HEK293 (cell line): ENCODE results near the gene BCL7A.

ENCODE experiments used
- CTCF ChIA-PET: fragments of 350-600 bp; formaldehyde crosslinking; extraction: SDS; loops from one replicate; lab custom pipeline; 2021; ENCODE audit warnings: antibody characterized with exemption; lab: Yijun Ruan, JAX
- POLR2A ChIA-PET: fragments of 300-600 bp; formaldehyde crosslinking; extraction: SDS; loops from one replicate; lab custom pipeline; 2020; ENCODE audit warnings: antibody characterized with exemption, inconsistent platforms; lab: Yijun Ruan, JAX
- H3K27ac ChIP-seq: fragments of 200-500 bp; sonication (Bioruptor generic); 2 replicates; pipeline ENCODE4 v1.5.1; 2014; ENCODE audit warnings: low read depth, low read length, control low read depth, inconsistent platforms; ENCODE audit errors: extremely low read depth
- H3K36me3 ChIP-seq, 2 experiments: fragments of 200-500 bp in 1 of 2; sonication (Bioruptor generic) in 1 of 2; 1 replicate in 1 of 2; 2 replicates in 1 of 2; pipeline ENCODE4 v1.5.1; 2014 to 2017; ENCODE audit warnings: inconsistent platforms in 2 of 2, low read length in 2 of 2; ENCODE audit not compliant: control insufficient read depth in 2 of 2, insufficient read depth in 1 of 2
- H3K4me1 ChIP-seq: fragments of 200-500 bp; sonication (Bioruptor generic); 2 replicates; pipeline ENCODE4 v1.5.1; 2014; ENCODE audit warnings: mild to moderate bottlenecking, low read length, inconsistent platforms; ENCODE audit not compliant: control insufficient read depth, insufficient read depth
- H3K4me3 ChIP-seq: 2 replicates; pipeline ENCODE4 v1.5.1; 2011; ENCODE audit warnings: low read depth, mild to moderate bottlenecking, control low read depth, low read length, moderate library complexity
- H3K9me3 ChIP-seq: fragments of 200-500 bp; sonication (Bioruptor generic); 2 replicates; pipeline ENCODE4 v1.5.1; 2014; ENCODE audit warnings: low read depth, low read length, inconsistent platforms; ENCODE audit not compliant: control insufficient read depth, insufficient read depth
- IKZF3 ChIP-seq: fragments of 450-650 bp; IDR thresholded peaks from 2 replicates; pipeline ENCODE4 v1.5.0; 2018; ENCODE audit warnings: missing biosample characterization, mild to moderate bottlenecking, missing genetic modification characterization, moderate library complexity
- SP7 ChIP-seq: fragments of 450-650 bp; formaldehyde crosslinking; IDR thresholded peaks from 2 replicates; pipeline ENCODE4 v1.5.1; 2016; ENCODE audit warnings: missing biosample characterization, missing genetic modification characterization
- WT1 ChIP-seq: fragments of 450-650 bp; formaldehyde crosslinking; IDR thresholded peaks from 2 replicates; pipeline ENCODE4 v1.5.1; 2016; ENCODE audit warnings: missing biosample characterization, missing genetic modification characterization
- ZBTB1 ChIP-seq: fragments of 450-650 bp; formaldehyde crosslinking; IDR thresholded peaks from 2 replicates; pipeline ENCODE4 v1.5.1; 2016; ENCODE audit warnings: missing biosample characterization, missing genetic modification characterization
- ZBTB48 ChIP-seq: fragments of 450-650 bp; formaldehyde crosslinking; IDR thresholded peaks from 2 replicates; pipeline ENCODE4 v1.5.1; 2016; ENCODE audit warnings: missing biosample characterization, missing genetic modification characterization
- ZFP69B ChIP-seq: fragments of 450-650 bp; formaldehyde crosslinking; IDR thresholded peaks from 2 replicates; pipeline ENCODE4 v1.5.1; 2016; ENCODE audit warnings: missing biosample characterization, missing genetic modification characterization
- ZNF114 ChIP-seq: fragments of 450-650 bp; formaldehyde crosslinking; IDR thresholded peaks from 2 replicates; pipeline ENCODE4 v1.5.0; 2017; ENCODE audit warnings: missing biosample characterization, missing genetic modification characterization
- ZNF121 ChIP-seq: fragments of 450-650 bp; formaldehyde crosslinking; IDR thresholded peaks from 2 replicates; pipeline ENCODE4 v1.5.1; 2016; ENCODE audit warnings: missing biosample characterization, missing genetic modification characterization
- ZNF133 ChIP-seq: fragments of 450-650 bp; formaldehyde crosslinking; IDR thresholded peaks from 2 replicates; pipeline ENCODE4 v1.5.1; 2016; ENCODE audit warnings: missing biosample characterization, missing genetic modification characterization
- ZNF211 ChIP-seq: fragments of 450-650 bp; formaldehyde crosslinking; IDR thresholded peaks from 2 replicates; pipeline ENCODE4 v1.5.1; 2016; ENCODE audit warnings: low read depth, missing biosample characterization, missing genetic modification characterization
- ZNF223 ChIP-seq: fragments of 450-650 bp; formaldehyde crosslinking; IDR thresholded peaks from 2 replicates; pipeline ENCODE4 v1.5.1; 2016; ENCODE audit warnings: missing biosample characterization, missing genetic modification characterization
- ZNF239 ChIP-seq: fragments of 450-650 bp; formaldehyde crosslinking; IDR thresholded peaks from 2 replicates; pipeline ENCODE4 v1.5.1; 2016; ENCODE audit warnings: missing biosample characterization, missing genetic modification characterization
- ZNF302 ChIP-seq: fragments of 450-650 bp; formaldehyde crosslinking; IDR thresholded peaks from 2 replicates; pipeline ENCODE4 v1.5.1; 2016; ENCODE audit warnings: missing biosample characterization, missing genetic modification characterization, low read depth
- ZNF335 ChIP-seq: fragments of 450-650 bp; formaldehyde crosslinking; conservative IDR thresholded peaks from 2 replicates; pipeline ENCODE4 v1.5.1; 2016; ENCODE audit warnings: missing biosample characterization, missing genetic modification characterization
- ZNF391 ChIP-seq: fragments of 450-650 bp; formaldehyde crosslinking; IDR thresholded peaks from 2 replicates; pipeline ENCODE4 v1.5.1; 2016; ENCODE audit warnings: low read depth, missing biosample characterization, missing genetic modification characterization, borderline replicate concordance
- ZNF433 ChIP-seq: fragments of 450-650 bp; formaldehyde crosslinking; IDR thresholded peaks from 2 replicates; pipeline ENCODE4 v1.5.1; 2016; ENCODE audit warnings: missing biosample characterization, missing genetic modification characterization, low read depth
- ZNF529 ChIP-seq: fragments of 450-650 bp; formaldehyde crosslinking; IDR thresholded peaks from 2 replicates; pipeline ENCODE4 v1.5.1; 2017; ENCODE audit warnings: missing genetic modification characterization, missing biosample characterization; ENCODE audit not compliant: insufficient replicate concordance
- ZNF530 ChIP-seq: fragments of 450-650 bp; formaldehyde crosslinking; IDR thresholded peaks from 2 replicates; pipeline ENCODE4 v1.5.1; 2016; ENCODE audit warnings: low read depth, missing biosample characterization, missing genetic modification characterization
- ZNF600 ChIP-seq: fragments of 450-650 bp; formaldehyde crosslinking; IDR thresholded peaks from 2 replicates; pipeline ENCODE4 v1.5.1; 2016; ENCODE audit warnings: missing biosample characterization, missing genetic modification characterization
- ZNF624 ChIP-seq: fragments of 450-650 bp; formaldehyde crosslinking; IDR thresholded peaks from 2 replicates; pipeline ENCODE4 v1.5.1; 2017; ENCODE audit warnings: missing biosample characterization, missing genetic modification characterization
- ZNF654 ChIP-seq: fragments of 450-650 bp; formaldehyde crosslinking; IDR thresholded peaks from 2 replicates; pipeline ENCODE4 v1.5.1; 2016; ENCODE audit warnings: low read depth, missing biosample characterization, missing genetic modification characterization
- ZNF670 ChIP-seq: fragments of 450-650 bp; formaldehyde crosslinking; IDR thresholded peaks from 2 replicates; pipeline ENCODE4 v1.5.1; 2016; ENCODE audit warnings: missing biosample characterization, missing genetic modification characterization, low read depth
- ZNF792 ChIP-seq: fragments of 450-650 bp; formaldehyde crosslinking; IDR thresholded peaks from 2 replicates; pipeline ENCODE4 v1.5.1; 2016; ENCODE audit warnings: missing biosample characterization, missing genetic modification characterization
- ZNF830 ChIP-seq: fragments of 450-650 bp; IDR thresholded peaks from 2 replicates; pipeline ENCODE4 v1.5.0; 2018; ENCODE audit warnings: missing biosample characterization, missing genetic modification characterization, low read depth, mild to moderate bottlenecking, moderate library complexity
- TF ChIP-seq, protein P1 (sequence below): sonication (generic); formaldehyde crosslinking; IDR thresholded peaks from 2 replicates; pipeline ENCODE4 v1.8.1; 2022; ENCODE audit warnings: mild to moderate bottlenecking, moderate library complexity, missing genetic modification reagents
- TF ChIP-seq, protein P2 (sequence below): fragments of 450-650 bp; formaldehyde crosslinking; IDR thresholded peaks from 2 replicates; pipeline ENCODE4 v1.5.1; 2016; ENCODE audit warnings: missing biosample characterization, missing genetic modification characterization

Gene BCL7A

DNA sequence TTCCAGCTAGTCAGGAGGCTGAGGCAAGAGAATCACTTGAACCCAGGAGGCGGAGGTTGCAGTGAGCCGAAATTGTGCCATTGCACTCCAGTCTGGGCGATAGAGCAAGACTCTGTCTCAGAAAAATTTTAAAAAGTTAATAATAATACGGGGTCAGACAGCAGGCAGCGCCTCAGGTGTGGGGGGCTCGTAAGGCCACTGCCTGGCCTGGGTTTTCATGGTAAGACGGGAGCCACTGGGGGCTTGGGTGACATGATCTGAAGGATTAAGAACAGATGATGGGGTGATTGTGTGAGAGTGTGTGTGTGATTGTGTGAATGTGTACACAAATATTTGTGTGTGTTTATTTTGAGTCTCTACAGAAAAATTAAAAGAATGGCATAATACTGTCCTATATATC is 23.6 kb downstream of the BCL7A start:
- Histone ChIP-seq H3K9me3 (no peaks in the 10 kb centered on the region), H3K36me3 (peaks cover 46 to 56% of the 10 kb centered on the region in 2 experiments; a peak in 2 of 3 replicates), H3K4me1 (no peaks in the 10 kb centered on the region), H3K27ac (no peak overlapping the region), H3K4me3 (no peak overlapping the region)
- ChIA-PET POLR2A (no interaction called here), CTCF (no interaction called here)
- TF ChIP-seq ZNF433 (tag by site-specific recombination) (no peak), ZNF624 (no peak), WT1 (no peak), ZNF600 (tag by site-specific recombination) (no peak), ZNF530 (tag by site-specific recombination) (no peak), ZNF391 (no peak), ZNF239 (no peak), ZNF335 (tag by site-specific recombination) (no peak), ZNF133 (no peak), ZNF302 (tag by site-specific recombination) (no peak), ZBTB48 (tag by site-specific recombination) (no peak), ZFP69B (no peak), ZNF792 (tag by site-specific recombination) (no peak)
- TF ChIP-seq, protein P1, sequence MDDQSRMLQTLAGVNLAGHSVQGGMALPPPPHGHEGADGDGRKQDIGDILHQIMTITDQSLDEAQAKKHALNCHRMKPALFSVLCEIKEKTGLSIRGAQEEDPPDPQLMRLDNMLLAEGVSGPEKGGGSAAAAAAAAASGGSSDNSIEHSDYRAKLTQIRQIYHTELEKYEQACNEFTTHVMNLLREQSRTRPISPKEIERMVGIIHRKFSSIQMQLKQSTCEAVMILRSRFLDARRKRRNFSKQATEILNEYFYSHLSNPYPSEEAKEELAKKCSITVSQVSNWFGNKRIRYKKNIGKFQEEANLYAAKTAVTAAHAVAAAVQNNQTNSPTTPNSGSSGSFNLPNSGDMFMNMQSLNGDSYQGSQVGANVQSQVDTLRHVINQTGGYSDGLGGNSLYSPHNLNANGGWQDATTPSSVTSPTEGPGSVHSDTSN (CRISPR knock-in tag), result no peak

DNA sequence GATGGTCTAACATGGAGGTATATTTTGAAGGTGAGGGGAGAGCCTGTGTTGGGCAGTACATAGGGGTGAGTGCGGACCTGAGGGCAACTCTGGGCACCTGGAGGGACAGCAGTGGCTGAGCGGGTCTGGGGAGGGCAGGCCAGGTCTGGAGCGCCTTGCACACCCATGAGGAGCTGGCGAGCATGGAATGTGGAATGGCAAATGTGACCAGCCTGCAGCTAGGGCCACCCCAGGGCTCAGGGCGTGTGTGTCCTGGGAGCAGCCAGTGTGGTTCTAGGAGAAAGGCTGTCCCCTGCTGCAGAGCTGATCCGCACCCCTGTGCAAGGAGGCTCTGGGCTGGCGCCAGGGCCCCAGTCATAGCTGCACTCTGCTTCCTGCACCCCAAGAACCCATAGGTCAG is 24.5 kb downstream of the BCL7A start:
- CTCF ChIA-PET, result interaction anchor here (1.2 kb wide), 1 partner anchor 18 kb away, joined by 3 read pairs; no protein-coding TSS in a partner anchor
- no peak overlapping the region for H3K27ac ChIP-seq
- POLR2A ChIA-PET, result interaction anchor here (0.6 to 1.2 kb wide), 2 partner anchors 15 to 163 kb away, joined by 4 to 7 read pairs; no protein-coding TSS in a partner anchor
- H3K4me1 ChIP-seq, result no peaks in the 10 kb centered on the region
- no peak overlapping the region for H3K4me3 ChIP-seq
- peaks cover 45 to 55% of the 10 kb centered on the region in 2 experiments; a peak in 2 of 3 replicates for H3K36me3 ChIP-seq
- H3K9me3 ChIP-seq, result no peaks in the 10 kb centered on the region
- no peak for TF ChIP-seq ZBTB1 (tag by site-specific recombination)
- no peak for TF ChIP-seq ZNF830 (tag by site-specific recombination)
- TF ChIP-seq SP7 (tag by site-specific recombination), result no peak
- no peak for TF ChIP-seq ZNF529 (tag by site-specific recombination)
- TF ChIP-seq, protein P2, sequence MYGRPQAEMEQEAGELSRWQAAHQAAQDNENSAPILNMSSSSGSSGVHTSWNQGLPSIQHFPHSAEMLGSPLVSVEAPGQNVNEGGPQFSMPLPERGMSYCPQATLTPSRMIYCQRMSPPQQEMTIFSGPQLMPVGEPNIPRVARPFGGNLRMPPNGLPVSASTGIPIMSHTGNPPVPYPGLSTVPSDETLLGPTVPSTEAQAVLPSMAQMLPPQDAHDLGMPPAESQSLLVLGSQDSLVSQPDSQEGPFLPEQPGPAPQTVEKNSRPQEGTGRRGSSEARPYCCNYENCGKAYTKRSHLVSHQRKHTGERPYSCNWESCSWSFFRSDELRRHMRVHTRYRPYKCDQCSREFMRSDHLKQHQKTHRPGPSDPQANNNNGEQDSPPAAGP (tag by site-specific recombination), result no peak
- no peak for TF ChIP-seq ZNF600 (tag by site-specific recombination)
- TF ChIP-seq ZNF654 (tag by site-specific recombination), result no peak
- no peak for TF ChIP-seq ZNF114 (tag by site-specific recombination)
- no peak for TF ChIP-seq ZNF670 (tag by site-specific recombination)
- TF ChIP-seq ZNF223, result no peak
- no peak for TF ChIP-seq ZNF121 (tag by site-specific recombination)
- no peak for TF ChIP-seq IKZF3
- no peak for TF ChIP-seq ZNF211 (tag by site-specific recombination)
